GM19099 (cell line): ENCODE results near the gene GUCY1A1.

Experiments
- POLR2A ChIP-seq: IDR thresholded peaks from 3 replicates; pipeline ENCODE4 v1.6.1; 2011; ENCODE audit warnings: low read depth; ENCODE audit not compliant: insufficient read length; ENCODE audit errors: extremely low read depth

Gene GUCY1A1, protein sequence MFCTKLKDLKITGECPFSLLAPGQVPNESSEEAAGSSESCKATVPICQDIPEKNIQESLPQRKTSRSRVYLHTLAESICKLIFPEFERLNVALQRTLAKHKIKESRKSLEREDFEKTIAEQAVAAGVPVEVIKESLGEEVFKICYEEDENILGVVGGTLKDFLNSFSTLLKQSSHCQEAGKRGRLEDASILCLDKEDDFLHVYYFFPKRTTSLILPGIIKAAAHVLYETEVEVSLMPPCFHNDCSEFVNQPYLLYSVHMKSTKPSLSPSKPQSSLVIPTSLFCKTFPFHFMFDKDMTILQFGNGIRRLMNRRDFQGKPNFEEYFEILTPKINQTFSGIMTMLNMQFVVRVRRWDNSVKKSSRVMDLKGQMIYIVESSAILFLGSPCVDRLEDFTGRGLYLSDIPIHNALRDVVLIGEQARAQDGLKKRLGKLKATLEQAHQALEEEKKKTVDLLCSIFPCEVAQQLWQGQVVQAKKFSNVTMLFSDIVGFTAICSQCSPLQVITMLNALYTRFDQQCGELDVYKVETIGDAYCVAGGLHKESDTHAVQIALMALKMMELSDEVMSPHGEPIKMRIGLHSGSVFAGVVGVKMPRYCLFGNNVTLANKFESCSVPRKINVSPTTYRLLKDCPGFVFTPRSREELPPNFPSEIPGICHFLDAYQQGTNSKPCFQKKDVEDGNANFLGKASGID

DNA sequence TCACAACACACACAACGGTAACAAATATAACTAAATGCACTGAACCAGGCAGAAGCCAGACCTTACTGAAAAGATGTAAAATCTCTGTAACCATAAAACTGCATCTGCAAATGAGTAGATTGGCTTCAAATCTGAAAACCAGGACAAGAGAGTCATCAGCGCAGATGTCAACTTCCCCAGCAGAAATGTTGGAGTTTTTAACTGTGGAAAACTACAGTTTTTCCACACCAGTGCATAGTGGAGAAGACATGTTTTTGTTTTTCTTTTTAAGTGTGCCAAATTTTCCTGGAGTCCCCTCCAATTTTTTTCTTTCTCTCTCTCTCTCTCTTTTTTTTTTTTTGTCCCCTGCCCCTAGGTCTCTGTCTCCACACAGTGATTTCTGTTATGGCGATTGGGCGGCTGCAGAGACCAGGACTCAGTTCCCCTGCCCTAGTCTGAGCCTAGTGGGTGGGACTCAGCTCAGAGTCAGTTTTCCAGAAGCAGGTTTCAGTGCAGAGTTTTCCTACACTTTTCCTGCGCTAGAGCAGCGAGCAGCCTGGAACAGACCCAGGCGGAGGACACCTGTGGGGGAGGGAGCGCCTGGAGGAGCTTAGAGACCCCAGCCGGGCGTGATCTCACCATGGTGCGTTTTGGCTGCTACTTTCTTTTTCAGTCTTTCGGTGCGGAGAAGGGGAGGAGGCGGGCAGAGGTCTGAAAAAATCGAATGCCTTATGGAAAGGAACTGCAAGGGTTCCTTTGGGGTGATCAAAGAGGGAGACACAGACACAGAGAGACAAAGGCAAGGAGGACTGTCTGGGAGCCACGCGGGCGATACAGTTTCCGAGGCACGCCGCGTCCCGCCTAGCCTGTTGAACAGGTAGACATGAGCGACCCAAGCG lies at the start of gene GUCY1A1:
Gene GUCY1A1 (plus strand): TSS at position 505 of the 878 bp plus-strand sequence. CDS start 30,020 bp downstream, outside the sequence.
- TF ChIP-seq POLR2A: no peak

DNA sequence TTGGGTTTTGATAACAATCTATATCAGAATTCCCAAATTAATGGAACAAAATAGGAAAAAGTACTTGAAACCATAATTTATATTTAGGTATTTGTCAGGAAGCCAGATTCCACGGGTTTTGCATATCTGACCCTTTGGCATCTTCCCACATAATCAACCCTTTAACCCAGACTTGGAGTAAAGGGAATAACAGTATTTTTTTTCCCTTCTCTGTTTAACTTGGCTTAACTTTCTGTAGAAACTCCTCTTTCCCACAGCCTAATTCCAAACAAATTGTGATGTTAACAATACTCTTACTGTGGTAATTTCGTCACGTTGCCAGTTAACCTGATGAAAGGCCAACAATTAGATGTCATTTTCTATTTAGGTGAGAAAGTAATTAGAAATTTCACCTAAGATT lies 49.4 kb upstream of the GUCY1A1 start:
- no peak for TF ChIP-seq POLR2A

DNA sequence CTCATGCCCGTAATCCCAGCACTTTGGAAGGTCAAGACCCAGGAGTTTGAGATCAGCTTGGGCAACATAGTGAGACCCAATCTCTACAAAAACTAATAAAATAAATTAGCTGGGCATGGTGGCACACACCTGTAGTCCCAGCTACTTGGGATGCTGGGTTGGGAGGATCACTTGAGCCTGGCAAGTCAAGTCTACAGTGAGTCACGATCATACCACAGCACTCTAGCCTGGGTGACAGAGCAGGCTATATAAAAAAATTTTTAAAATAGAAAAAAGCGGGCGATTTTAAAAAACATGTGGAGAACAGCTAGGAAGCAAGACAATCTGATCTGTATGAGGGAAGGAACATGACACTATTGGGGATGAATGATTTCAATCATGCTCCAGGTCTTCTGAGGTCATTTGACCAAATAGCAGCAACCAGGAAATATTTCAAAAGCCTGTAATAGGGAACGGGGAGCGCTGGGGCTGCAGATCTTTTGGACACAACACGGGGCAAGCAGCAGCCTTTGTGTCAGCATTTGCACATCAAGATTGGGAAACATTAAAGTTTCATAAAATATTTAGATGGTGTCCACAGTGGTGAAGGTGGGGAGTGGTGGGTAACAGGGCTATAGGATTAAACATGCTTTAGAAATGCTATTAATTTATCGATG lies 48.3 kb upstream of the GUCY1A1 start:
- TF ChIP-seq POLR2A: no peak

DNA sequence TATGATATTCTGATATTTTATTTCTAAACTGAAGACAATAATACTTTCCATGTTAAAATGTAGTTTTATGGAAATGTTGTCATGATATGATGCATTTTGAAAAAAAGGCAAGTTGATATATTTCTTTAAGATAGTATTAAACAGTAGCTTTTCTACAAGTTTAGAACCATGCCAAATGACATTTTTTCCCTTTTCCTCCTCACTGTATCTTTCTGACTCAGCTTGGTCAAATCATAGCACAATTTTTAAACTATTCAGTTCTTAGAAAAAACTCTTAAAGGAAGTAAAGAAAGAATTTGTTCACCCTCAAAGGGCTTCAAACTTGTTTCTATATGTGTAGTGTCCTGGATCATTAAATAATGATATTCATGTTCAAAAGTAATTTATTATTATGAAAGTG lies 46.0 kb upstream of the GUCY1A1 start:
- no peak for TF ChIP-seq POLR2A

DNA sequence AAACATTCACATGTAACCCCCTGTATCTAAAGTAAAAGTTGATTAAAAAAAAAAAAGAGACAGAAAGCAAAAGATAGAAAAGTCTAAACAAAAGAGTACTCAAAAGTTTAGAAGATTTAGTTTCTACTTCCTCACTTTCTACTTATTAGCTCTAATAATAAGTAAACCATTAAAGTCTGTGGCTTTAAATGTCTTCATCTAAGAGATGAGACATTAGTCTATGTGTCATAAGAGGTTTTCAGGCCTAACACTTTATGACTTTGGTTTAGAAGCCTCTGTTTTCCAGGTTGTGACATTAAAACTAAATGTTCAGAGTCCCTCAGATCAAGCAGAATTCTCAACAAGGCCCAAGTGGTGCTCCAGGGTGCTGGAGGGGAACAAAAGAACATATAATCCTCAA lies 42.2 kb upstream of the GUCY1A1 start:
- no peak for TF ChIP-seq POLR2A

DNA sequence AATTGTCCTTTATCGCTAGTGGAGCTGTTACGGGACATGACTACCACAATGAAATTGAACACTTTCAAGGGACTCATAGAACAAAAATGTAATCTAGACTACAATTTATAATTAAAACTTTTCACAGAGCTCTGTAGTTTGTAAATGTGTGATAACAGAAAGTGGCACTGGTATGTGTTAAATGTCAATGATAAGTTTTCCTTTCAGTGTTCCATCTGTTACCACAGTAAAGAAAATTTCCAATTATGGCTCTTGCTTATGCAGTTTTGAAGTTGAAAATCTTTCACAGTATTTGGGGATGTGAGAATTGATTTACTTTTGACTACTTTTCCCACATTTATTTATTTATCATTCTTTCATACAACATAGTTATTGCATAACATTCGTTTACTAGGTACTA lies 40.1 kb upstream of the GUCY1A1 start:
- TF ChIP-seq POLR2A: no peak

DNA sequence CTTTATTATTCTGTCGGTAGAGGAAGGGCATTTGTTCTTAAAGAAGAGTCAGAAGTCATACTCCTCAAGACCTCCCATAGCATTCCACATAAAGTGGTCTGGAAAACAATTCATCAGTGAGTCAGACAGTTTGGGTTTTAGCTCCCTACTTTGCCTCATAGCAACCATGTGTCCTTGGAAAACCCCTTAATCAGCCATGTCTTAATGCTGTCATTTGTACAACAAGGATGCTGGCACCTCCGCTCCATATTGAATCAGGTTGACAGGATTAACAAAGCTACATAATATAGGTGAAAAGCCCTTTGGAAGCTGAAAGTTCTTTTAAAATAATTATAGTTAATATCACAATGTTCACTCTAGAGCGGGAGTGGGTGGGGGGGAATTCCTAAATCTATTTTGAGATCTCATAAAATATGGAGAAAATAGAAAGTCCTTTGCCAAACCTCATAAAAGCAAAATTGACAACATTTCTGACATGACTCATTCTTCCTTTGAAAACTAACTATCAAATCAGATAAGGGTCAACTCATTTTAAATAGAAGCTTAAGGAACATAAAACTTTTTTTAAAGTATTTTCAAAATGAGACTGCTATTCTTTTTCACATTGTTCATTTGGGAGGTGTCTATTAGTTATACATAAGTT lies 37.3 kb upstream of the GUCY1A1 start:
- TF ChIP-seq POLR2A: no peak

DNA sequence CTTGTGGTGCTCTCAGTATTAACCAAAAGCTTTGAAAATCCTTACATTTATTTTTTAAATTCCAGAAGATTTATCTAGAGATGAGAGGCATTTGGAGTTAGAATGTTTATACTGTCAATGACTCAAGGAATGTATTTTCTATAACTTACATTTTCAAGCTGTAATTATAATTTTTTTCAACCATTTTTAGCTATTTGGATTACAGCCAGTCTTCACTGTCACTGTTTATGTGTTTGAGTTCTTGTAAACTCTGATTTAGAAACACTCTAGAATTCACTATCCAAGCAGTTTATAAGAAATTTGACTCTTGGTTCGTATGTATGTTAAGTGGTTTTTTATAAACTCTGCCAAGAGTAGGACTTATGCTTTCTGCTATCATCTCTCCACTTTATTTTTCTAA lies 36.7 kb upstream of the GUCY1A1 start:
- TF ChIP-seq POLR2A: no peak

DNA sequence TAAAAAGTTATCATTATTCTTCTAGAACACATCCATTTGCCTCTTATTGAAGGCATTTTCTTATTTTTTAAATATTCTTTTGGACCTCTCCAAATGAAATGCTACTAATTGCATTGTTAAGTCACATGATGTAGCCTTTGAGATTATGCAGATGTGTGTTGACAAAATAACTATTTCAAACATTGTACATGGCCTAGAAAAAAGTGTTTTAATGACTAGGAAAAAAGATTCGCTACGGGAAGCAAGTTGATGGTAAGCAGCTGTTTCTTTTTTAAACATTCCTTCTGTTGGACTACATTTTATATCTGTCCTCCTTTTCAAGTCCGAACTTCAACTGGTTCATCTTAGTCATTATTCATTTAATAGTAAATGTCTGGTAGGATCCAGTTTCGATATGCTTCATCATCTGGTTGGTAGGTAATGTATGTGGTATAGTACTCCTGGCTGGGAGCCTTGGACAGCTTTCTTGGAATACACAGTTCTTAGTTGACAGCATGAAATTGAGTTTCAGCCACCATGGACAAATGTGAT lies 34.3 kb upstream of the GUCY1A1 start:
- TF ChIP-seq POLR2A: no peak

DNA sequence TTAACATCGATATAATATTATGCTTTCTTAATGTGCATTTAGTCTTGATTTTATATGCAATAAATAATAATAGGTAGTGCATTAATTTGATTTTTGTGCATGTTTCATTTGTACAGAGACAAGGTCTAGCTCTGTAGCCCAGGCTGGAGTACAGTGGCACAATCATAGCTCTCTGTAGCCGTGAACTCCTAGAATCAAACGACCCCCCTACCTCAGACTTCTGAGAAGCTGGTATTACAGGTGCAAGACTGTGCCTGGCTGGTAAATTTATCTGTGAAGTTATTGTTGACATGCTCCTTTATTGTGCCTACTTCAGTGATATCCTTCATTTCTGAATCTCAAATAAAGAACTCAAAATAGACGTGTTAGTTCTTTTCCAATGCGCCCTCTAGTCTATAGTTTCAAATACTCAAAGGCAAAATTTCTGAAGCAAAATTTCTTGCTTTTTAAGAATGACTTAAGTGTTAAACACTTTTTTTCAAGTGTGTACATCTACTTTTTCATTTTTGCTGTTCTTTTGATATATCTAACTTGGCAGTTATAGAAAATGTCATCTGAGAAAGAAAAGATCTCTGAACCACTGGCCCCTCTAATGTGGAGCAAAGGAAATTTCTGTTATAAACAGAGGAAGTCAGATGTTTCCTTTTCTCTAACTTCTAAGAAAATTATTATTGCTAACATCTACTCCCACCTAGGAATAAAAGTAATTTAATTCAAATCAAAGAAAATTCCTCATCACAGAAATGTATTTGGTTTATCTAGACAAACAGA lies 28.3 kb upstream of the GUCY1A1 start:
- no peak for TF ChIP-seq POLR2A

DNA sequence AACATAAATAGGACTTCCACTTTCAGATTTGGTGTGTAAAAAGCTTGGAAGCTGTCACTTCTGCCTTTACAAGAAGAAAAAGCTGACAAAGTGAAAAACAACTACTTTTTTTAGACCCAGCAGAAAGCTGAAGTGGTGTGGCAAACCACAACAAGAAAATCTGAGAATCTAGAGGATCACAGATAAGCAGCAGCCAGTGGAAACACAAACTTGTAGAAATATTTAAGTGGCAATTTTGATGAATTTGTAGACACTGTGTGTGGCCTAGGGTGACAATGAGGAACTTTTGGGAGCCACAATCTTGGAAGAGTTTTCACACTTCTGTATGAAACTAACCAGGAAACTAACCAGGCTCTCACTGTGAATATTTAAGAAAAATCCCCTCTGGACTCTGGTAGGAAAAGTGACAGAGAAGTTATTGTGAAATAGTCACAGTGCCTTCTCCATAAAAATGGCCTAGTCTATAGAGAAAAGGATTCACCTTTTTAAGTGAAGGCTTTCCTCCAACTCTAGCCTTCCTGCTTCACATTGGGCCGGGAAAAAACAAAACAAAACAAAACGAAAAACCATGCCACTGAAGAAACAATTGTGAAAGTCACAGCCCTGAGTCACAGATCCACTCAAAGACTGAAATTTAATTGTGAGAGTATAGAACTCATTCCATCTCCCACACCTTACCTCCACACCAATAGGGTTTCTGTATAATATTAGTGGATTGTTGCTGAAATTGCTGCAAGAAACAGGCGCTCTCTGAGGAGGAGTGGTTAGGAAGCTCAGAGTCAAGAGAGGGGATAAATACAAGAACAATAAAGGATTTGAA lies 26.7 kb upstream of the GUCY1A1 start:
- TF ChIP-seq POLR2A: no peak

DNA sequence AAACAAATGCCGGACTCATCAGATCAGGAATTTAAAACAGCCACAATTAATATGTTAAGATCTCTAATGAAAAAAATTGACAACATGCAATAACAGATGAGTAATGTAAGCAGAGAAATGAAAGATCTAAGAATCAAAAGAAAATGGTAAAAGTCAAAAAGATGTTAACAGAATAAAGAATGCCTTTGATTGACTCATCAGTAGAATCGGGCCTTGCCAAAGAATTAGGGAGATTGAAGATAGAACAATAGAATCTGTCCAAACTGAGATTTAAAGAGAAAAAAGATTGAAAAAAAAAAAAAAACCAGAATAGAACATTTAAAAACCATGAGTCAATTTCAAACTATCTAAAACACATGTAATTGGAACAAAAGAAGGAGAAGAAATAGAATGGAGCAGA lies 25.9 kb upstream of the GUCY1A1 start:
- no peak for TF ChIP-seq POLR2A

DNA sequence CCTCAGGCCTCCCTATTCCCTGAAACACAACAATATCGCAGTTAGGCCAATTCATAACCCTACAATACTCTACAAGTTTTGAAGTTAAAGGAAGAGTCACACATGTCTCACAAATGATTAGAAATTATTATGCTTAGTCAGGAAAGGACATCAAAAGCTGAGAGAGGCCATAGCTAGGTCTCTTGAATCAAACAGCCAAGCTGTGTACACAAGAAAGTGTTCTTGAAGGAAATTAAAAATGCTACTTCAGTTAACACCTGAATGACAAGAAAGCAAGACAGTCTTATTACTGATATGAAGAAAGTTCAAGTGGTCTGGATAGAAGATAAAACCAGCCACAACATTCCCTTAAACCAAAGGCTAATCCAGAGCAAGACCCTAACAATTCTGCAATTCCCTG lies 23.6 kb upstream of the GUCY1A1 start:
- no peak for TF ChIP-seq POLR2A
